ENCODE results near the gene RGL2.

DNA sequence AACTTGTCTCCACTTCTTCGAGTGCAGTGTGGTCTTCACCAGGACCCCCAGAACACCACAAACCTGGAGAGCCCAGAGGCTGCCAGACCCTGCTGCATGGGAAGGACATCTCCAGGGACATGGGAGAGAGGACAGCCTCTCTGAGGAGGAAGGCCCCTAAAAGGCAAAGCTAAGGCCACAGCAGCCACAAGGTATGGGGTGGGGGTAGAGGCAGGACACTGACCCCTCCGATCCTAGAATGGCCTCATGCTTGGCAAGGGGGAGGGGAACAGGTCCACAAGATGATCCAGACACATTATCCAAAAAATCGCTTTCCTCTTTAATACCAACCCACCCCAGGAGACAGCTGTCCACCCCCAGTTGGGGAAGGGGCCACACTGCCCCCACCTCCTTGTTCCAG lies 19.9 kb downstream of the RGL2 start:
- TF ChIP-seq, protein P1, sequence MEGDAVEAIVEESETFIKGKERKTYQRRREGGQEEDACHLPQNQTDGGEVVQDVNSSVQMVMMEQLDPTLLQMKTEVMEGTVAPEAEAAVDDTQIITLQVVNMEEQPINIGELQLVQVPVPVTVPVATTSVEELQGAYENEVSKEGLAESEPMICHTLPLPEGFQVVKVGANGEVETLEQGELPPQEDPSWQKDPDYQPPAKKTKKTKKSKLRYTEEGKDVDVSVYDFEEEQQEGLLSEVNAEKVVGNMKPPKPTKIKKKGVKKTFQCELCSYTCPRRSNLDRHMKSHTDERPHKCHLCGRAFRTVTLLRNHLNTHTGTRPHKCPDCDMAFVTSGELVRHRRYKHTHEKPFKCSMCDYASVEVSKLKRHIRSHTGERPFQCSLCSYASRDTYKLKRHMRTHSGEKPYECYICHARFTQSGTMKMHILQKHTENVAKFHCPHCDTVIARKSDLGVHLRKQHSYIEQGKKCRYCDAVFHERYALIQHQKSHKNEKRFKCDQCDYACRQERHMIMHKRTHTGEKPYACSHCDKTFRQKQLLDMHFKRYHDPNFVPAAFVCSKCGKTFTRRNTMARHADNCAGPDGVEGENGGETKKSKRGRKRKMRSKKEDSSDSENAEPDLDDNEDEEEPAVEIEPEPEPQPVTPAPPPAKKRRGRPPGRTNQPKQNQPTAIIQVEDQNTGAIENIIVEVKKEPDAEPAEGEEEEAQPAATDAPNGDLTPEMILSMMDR (IDR thresholded peaks at IDR 0.05), result no peak
- no peak for TF ChIP-seq POLR2A (IDR thresholded peaks at IDR 0.05)
